NCI-H2196 (cell line): ENCODE results near the gene ASTN2.

Source experiments
- DNase-seq: peaks from one replicate; lab custom pipeline; 2025; ENCODE audit not compliant: unreplicated experiment; lab: John Stamatoyannopoulos, UW

The ASTN2 gene

DNA sequence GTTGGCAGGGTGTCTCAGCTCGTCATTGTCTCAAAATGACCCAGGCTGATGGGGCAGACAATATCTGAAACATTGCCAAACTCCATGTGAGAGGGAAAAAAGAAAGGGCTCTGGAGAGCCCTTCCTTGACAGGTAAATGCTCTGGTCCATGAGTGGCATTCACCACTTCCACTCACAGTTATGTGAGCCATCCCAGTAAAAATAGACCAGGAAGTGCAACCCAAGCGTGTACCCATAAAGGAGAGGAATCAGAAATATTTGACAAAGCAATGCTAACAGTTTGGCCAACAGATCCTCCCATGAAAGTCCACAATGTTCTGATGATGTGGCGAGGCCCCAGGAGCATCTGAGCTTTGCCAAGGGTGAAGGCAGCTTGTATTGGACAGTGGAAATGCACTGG is 49.4 kb downstream of the ASTN2 start:
- DNase-seq, result no peak

DNA sequence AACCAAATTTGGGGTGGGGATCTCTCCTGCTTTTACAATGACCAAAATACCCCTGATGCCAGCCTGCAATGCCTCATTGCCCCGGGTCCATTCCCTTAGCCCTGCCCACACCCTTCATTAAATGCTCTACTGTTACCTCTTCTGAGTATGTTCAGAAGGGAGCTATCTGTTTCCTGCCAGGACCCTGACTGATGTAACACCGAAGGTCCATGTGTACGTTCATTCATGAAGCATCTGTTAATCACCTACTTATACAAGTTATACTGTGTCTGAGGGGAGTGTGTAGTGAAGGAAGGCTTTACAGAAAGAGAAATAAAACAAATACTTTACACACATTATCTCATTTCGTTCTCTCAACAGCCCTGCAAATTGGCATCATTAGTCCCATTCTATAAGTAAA is 51.9 kb downstream of the ASTN2 start:
- DNase-seq, result no peak

- DNase-seq, result no peak
Observed at GRCh38 chr9:117359910-117360309, 54.9 kb downstream of the ASTN2 start.

DNA sequence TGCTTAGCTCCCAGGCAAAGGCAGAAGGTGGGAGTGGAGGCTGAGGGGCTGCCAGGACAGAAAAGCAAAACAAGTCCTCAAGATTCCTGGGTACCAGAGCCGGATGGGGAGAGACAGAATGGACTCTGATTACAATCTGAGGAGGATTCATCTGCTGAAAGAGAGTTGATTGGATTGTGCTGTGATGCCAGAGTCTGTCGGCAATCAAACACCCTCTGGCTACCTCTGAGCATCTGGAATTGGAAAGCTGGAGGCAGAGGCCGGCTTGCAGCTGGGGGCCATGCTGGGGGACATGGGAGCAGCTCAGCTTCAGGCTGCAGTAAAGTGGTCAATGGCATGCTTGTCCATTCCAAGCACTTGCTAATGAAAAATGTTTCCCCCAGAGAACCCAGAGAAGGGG is 59.3 kb downstream of the ASTN2 start:
- no peak for DNase-seq

DNA sequence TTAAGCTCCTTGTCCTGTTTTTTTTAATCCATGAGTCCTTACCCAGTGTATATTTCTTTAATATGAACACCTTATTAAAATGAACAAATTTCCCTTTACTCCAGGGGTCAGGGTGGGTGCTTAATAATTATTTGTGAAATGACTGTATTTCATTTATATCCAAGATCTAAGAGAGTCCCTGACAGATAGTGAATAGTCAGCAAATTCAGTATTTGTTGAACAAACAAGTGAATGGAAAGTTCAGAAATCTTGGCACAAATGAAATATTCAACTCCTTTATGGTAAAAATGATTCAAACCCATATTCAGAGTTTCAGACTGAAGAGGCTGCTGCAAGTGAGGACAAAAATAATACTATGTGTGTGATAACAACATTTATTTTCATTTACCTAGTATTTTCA is 59.9 kb downstream of the ASTN2 start:
- DNase-seq, result no peak

- no peak for DNase-seq
Observed at GRCh38 chr9:117354244-117354847, 60.5 kb downstream of the ASTN2 start.

- no peak for DNase-seq
Observed at GRCh38 chr9:117344892-117345660, 69.8 kb downstream of the ASTN2 start.

DNA sequence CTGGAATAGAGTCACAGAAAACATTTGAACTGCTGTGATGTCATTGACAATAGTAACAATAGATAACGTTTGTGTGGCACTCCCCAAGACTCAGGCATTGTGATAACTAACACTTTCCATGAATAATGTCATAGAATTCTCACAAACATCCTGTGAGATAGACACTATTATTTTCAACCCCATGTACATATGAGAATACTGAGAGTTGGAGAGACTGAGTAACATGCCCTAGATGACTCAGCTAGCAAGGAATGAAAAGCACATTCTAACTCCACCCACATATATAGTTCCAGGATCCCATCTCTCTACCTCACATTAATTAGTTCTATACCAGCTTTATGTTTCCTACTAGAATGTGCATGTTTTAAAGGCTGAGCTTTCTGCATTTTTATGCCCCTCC is 71.4 kb downstream of the ASTN2 start:
- DNase-seq, result no peak

DNA sequence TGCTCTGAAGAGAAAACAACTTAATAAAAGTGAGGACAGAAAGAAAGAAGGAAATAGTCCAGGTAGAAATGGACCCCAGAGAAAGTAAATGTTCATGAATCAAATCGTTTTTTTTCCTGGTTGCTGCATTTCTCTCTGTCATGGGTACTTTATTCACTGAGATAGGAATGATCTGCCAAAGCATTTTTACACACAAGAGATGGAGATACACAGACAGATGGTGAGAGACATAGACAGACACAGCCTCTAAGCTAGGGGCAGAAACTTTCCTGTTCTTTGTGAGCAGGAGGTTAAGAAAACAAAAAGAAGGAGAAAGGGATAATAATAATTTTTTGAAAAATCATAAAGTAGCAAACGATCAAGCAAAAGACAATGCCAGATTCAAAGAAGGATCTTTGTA is 73.7 kb downstream of the ASTN2 start:
- DNase-seq, result no peak

GRCh38 chr9:117340422-117340821 is 74.4 kb downstream of the ASTN2 start:
- DNase-seq, result no peak

GRCh38 chr9:117335837-117336433 is 78.9 kb downstream of the ASTN2 start:
- DNase-seq, result no peak

DNA sequence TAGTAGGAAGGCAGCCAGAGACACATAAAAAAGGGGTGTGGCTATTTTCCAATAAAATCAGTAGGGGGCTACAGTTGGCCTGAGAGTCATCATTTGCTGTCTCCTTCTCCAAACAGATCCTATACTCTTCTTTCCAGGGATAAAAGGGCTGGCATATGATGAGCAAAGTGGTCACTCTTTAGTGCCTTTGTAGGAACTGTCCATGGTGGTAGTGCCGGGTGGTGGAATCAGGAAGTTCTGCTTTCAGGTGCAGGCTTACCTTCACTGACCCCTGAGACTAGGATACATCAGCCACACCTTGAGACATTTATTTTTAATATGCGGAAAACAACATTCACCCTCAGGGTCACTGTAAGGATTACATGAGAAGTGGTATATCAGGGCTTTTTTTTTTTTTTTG is 80.8 kb downstream of the ASTN2 start:
- DNase-seq, result no peak

GRCh38 chr9:117325831-117326230 is 89.0 kb downstream of the ASTN2 start:
- DNase-seq, result no peak

DNA sequence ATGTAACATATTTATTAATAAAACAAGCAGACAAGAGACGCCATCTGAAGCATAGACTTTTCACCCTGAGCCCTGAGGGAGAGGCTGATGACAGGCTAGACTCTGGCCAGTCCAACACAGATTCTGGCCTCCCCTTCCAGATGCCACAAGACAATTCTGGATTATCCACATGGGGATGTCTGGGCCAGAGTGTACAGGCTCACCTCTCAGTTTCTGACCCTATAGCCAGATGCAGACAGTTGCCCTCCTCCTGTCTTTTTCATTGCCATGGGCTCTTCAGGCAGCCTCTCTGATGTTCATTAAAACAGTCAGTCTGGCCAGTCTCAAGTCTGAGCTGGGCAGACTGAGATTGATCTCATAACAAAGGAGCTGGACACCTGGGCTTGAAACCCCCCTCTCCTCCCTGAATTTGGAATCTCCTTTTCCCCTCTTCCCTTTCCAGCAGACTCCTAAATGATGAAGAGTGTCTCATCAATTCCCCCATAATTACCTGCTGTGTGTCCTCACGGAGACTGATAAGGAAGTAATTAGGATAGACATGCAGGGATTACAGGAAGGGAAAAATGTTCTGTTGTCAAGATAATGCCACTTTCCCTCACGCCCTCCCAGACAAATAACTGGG is 89.6 kb downstream of the ASTN2 start:
- no peak for DNase-seq

DNA sequence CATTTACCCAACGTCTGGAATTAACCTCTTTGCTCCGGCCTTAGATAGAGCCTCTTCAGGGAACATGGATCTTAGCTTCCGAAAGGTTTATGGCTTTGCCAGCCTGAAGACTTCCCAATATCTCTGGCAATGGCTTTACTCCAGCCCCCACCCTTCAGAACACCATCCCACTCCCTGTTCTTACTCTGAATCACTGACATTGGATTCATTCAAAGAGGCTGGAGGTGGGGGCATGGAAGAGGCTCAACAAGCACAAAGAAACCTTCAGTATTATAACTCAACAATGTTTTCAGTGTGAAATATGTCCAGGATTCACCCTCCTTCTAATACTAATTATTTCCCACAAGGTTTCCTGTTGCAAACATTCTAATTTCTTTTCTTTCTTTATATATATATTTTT is 91.5 kb downstream of the ASTN2 start:
- DNase-seq, result no peak

- DNase-seq, result no peak
Observed at GRCh38 chr9:117317192-117317591, 97.7 kb downstream of the ASTN2 start.

- DNase-seq, result no peak
Observed at GRCh38 chr9:117315236-117315635, 99.6 kb downstream of the ASTN2 start.

- DNase-seq, result no peak
Observed at GRCh38 chr9:117313989-117314388, 100.9 kb downstream of the ASTN2 start.

- no peak for DNase-seq
Observed at GRCh38 chr9:117307701-117308100, 107.2 kb downstream of the ASTN2 start.

- DNase-seq, result no peak
Observed at GRCh38 chr9:117306032-117306431, 108.8 kb downstream of the ASTN2 start.

GRCh38 chr9:117305454-117305853 is 109.4 kb downstream of the ASTN2 start:
- DNase-seq, result no peak

GRCh38 chr9:117304549-117304948 is 110.3 kb downstream of the ASTN2 start:
- no peak for DNase-seq
